ENCODE results near the gene MKKS.

Gene MKKS

GRCh38 chr20:10367693-10367942 is 66.4 kb downstream of the MKKS start:
- no peak for DNase-seq

- no peak for DNase-seq
Observed at GRCh38 chr20:10366898-10367692, 66.9 kb downstream of the MKKS start.

GRCh38 chr20:10362674-10363073 is 71.3 kb downstream of the MKKS start:
- no peak for DNase-seq

- DNase-seq = no peak
Observed at GRCh38 chr20:10360878-10361277, 73.1 kb downstream of the MKKS start.

- DNase-seq = no peak
Observed at GRCh38 chr20:10359621-10360040, 74.4 kb downstream of the MKKS start.

GRCh38 chr20:10357974-10358373 is 76.0 kb downstream of the MKKS start:
- DNase-seq = peak in 1 of 2 experiments; percentile 34

GRCh38 chr20:10357061-10357708 is 76.8 kb downstream of the MKKS start:
- no peak for DNase-seq

- DNase-seq = no peak
Observed at GRCh38 chr20:10356628-10357027, 77.4 kb downstream of the MKKS start.

GRCh38 chr20:10352934-10353824 is 80.8 kb downstream of the MKKS start:
- DNase-seq = no peak
